ENCODE results near the gene MERTK. TPM values are rescaled to one million over a fixed set of nuclear protein-coding genes. Genes with fewer than 3 reads are reported as not detected.

MERTK gene
- total RNA-seq, 1 donor from 2014 or later: not detected

DNA sequence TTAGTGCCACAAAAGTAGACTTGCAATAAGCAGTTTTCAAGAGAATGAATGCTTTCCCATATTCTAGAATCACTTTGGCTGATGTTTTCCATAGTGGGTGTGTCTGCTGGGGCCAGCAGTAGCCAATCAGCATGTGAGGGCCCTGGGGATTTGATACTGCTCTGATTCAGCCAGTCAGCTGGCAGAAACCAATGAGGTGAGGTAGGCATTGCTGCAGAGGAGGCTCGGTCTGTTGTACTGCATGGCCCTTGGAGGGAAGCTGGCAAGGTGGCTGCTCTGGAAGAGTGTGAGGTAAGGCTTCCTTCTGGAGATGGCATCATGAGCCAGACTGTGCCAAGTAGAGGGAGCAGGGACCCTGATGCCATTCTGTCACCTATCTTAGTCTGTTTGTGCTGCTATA is 179.4 kb downstream of the MERTK start:
- intact Hi-C loops (cut with micrococcal nuclease): no loop called here
- POLR2A ChIA-PET: no interaction called here
- Mint-ChIP-seq H3K36me3 (ENCODE audit: low read depth) (peaks cover 74% of the 10 kb centered on the region), H3K27ac (no peak overlapping the region), H3K27me3 (no peaks in the 10 kb centered on the region), H3K4me3 (no peak overlapping the region), H3K4me1 (peaks cover 15% of the 10 kb centered on the region), H3K9me3 (no peaks in the 10 kb centered on the region)
- TF ChIP-seq, protein P1, sequence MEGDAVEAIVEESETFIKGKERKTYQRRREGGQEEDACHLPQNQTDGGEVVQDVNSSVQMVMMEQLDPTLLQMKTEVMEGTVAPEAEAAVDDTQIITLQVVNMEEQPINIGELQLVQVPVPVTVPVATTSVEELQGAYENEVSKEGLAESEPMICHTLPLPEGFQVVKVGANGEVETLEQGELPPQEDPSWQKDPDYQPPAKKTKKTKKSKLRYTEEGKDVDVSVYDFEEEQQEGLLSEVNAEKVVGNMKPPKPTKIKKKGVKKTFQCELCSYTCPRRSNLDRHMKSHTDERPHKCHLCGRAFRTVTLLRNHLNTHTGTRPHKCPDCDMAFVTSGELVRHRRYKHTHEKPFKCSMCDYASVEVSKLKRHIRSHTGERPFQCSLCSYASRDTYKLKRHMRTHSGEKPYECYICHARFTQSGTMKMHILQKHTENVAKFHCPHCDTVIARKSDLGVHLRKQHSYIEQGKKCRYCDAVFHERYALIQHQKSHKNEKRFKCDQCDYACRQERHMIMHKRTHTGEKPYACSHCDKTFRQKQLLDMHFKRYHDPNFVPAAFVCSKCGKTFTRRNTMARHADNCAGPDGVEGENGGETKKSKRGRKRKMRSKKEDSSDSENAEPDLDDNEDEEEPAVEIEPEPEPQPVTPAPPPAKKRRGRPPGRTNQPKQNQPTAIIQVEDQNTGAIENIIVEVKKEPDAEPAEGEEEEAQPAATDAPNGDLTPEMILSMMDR (IDR thresholded peaks at IDR 0.05): no peak
- ATAC-seq (ENCODE audit: low read depth) (no peak), DNase-seq (no peak)
- CTCF ChIA-PET: no interaction called here

Other genes with a start within 250 kb of the MERTK start
- 74.0 and 88.1 TPM in 2 replicates for gene ANAPC1, start 14.4 kb upstream of the MERTK start, total RNA-seq
- gene TMEM87B, start 156.7 kb downstream of the MERTK start, total RNA-seq: 19.8 and 20.0 TPM in 2 replicates
- gene FBLN7, start 239.8 kb downstream of the MERTK start, total RNA-seq: 0.31 and 0.71 TPM in 2 replicates